Uterus (tissue), 4 donors: ENCODE results near the gene NUDT6. TPM values are rescaled to one million over a fixed set of nuclear protein-coding genes. Genes with fewer than 3 reads are reported as not detected.
A peak's percentile ranks its signal among the peaks of the same experiment; 100 is the strongest.
"Not testable (repeated sequence)": the region's sequence is repeated elsewhere in the genome, so short reads cannot be mapped to it uniquely, and the experiment has no call there.

Experiments used
- DNase-seq, 2 donors: peaks; one replicate each; pipeline ENCODE4 v3.0.0-alpha.2; 2019 to 2020
- H3K27ac ChIP-seq, 2 donors: fragments of 200-600 bp; sonication (generic); 1 replicate in 1 of 2; 2 replicates in 1 of 2; pipeline ENCODE4 v1.5.1; 2016 to 2018
- H3K27me3 ChIP-seq, 2 donors: fragments of 200-600 bp; sonication (generic); one replicate each; pipeline ENCODE4 v1.5.1; 2018 to 2019; ENCODE audit warnings: control low read depth in 1 of 2
- H3K36me3 ChIP-seq, 2 donors: fragments of 200-600 bp; sonication (generic); one replicate each; pipeline ENCODE4 v1.5.1; 2019; ENCODE audit warnings: control low read depth in 1 of 2
- H3K4me1 ChIP-seq, 2 donors: fragments of 200-600 bp; sonication (generic); one replicate each; pipeline ENCODE4 v1.5.1; 2018 to 2019; ENCODE audit warnings: control low read depth in 1 of 2
- H3K4me3 ChIP-seq, 2 donors: fragments of 200-600 bp; sonication (generic); 1 replicate in 1 of 2; 2 replicates in 1 of 2; pipeline ENCODE4 v1.5.1; 2018 to 2019; ENCODE audit warnings: mild to moderate bottlenecking in 1 of 2
- H3K9me3 ChIP-seq, 2 donors: fragments of 200-600 bp; sonication (generic); one replicate each; pipeline ENCODE4 v1.5.1; 2019; ENCODE audit warnings: control low read depth in 1 of 2
- CTCF ChIP-seq, 4 experiments: fragments of 200-600 bp in 2 of 4; fragments of 450-650 bp in 2 of 4; sonication (generic) in 2 of 4; IDR thresholded peaks; one replicate each; pipeline ENCODE4 v1.5.1; 2016 to 2019; ENCODE audit warnings: antibody characterized with exemption in 4 of 4, mild to moderate bottlenecking in 2 of 4, moderate library complexity in 1 of 4
- POLR2A ChIP-seq, 2 donors: fragments of 450-650 bp; IDR thresholded peaks; one replicate each; pipeline ENCODE4 v1.6.1; 2016; ENCODE audit warnings: antibody characterized with exemption in 2 of 2, mild to moderate bottlenecking in 1 of 2, moderate library complexity in 1 of 2
- intact Hi-C: fragments of 100-400 bp; cut with DNase I; formaldehyde crosslinking; loops from one replicate; pipeline ENCODE4 v1.15.1; 2023; ENCODE audit warnings: low total_unique reads
- total RNA-seq, 4 donors: library from RNA; depleted of rRNA in 3 of 4; stranded (reverse); fragments of >200 nt in 3 of 4; gene quantifications; one replicate each; pipeline versions ENCODE4 v1.1.0 to v1.2.4, GENCODE V29; 2014 to 2023
- donor health status: DM: yes; HTN: yes; CAD: no.

The NUDT6 gene
- total RNA-seq, 4 donors from 2014 or later = 6.9 to 29.4 (median 11.6) TPM

GRCh38 chr4:122876456-122876855 lies 45.9 kb downstream of the NUDT6 start:
- H3K9me3 ChIP-seq = no peaks in the 10 kb centered on the region
- TF ChIP-seq POLR2A (IDR thresholded peaks at IDR 0.05) (no peak), CTCF (IDR thresholded peaks at IDR 0.05) (no peak)

GRCh38 chr4:122875949-122876348 lies 46.4 kb downstream of the NUDT6 start:
- DNase-seq = no peak
- TF ChIP-seq CTCF (IDR thresholded peaks at IDR 0.05) = no peak
- no peak for TF ChIP-seq POLR2A (IDR thresholded peaks at IDR 0.05)
- Histone ChIP-seq H3K4me3 (no peak overlapping the region), H3K27me3 (no peaks in the 10 kb centered on the region), H3K27ac (no peak overlapping the region), H3K36me3 (no peaks in the 10 kb centered on the region), H3K4me1 (peaks cover 0 to 5% of the 10 kb centered on the region in 2 donors), H3K9me3 (no peaks in the 10 kb centered on the region)
- intact Hi-C loops = no loop called here

More at GRCh38 chr4:122876456-122876855, 45.9 kb downstream of the NUDT6 start:
- H3K36me3 ChIP-seq = no peaks in the 10 kb centered on the region
- peaks cover 0 to 5% of the 10 kb centered on the region in 2 donors for H3K4me1 ChIP-seq
- no peak for DNase-seq
- H3K4me3 ChIP-seq = no peak overlapping the region
- no peak overlapping the region for H3K27ac ChIP-seq
- no peaks in the 10 kb centered on the region for H3K27me3 ChIP-seq
- intact Hi-C loops = no loop called here

- Histone ChIP-seq H3K27ac (peak overlapping the region in 1 of 2 donors; percentile 16), H3K4me1 (peaks cover 0 to 5% of the 10 kb centered on the region in 2 donors), H3K36me3 (no peaks in the 10 kb centered on the region), H3K9me3 (no peaks in the 10 kb centered on the region), H3K4me3 (no peak overlapping the region), H3K27me3 (no peaks in the 10 kb centered on the region)
- intact Hi-C loops = no loop called here
- TF ChIP-seq POLR2A (IDR thresholded peaks at IDR 0.05) (no peak), CTCF (IDR thresholded peaks at IDR 0.05) (no peak)
- no peak for DNase-seq
These were observed 48.4 kb downstream of the NUDT6 start for GRCh38 chr4:122873821-122874593.

- no peak for DNase-seq
- Histone ChIP-seq H3K27ac (no peak overlapping the region), H3K4me3 (no peak overlapping the region), H3K4me1 (peaks cover 0 to 5% of the 10 kb centered on the region in 2 donors), H3K9me3 (no peaks in the 10 kb centered on the region), H3K27me3 (no peaks in the 10 kb centered on the region), H3K36me3 (no peaks in the 10 kb centered on the region)
- TF ChIP-seq CTCF (IDR thresholded peaks at IDR 0.05) (no peak), POLR2A (IDR thresholded peaks at IDR 0.05) (no peak)
- intact Hi-C loops = no loop called here
These were observed 49.3 kb downstream of the NUDT6 start for GRCh38 chr4:122873146-122873545.

GRCh38 chr4:122868235-122868634 lies 54.2 kb downstream of the NUDT6 start:
- H3K4me3 ChIP-seq, H3K9me3 ChIP-seq, DNase-seq, H3K27me3 ChIP-seq, H3K4me1 ChIP-seq, H3K27ac ChIP-seq, H3K36me3 ChIP-seq, intact Hi-C loops: not testable (repeated sequence)
